ENCODE data around the gene TNIK.

GRCh38 chr3:171431550-171431949 is 28.7 kb downstream of the TNIK start:
- TF ChIP-seq POLR2A (IDR thresholded peaks at IDR 0.05; ENCODE audit: extremely low read depth, insufficient read length) (no peak), CTCF (IDR thresholded peaks at IDR 0.05; ENCODE audit: low read depth, low read length) (no peak), MAX (IDR thresholded peaks at IDR 0.05; ENCODE audit: low read depth, low read length) (no peak), MYC (IDR thresholded peaks at IDR 0.05; ENCODE audit: low read depth, low read length) (no peak)

All from NB4 (cell line).